GM10266 (cell line): ENCODE data around the gene SMYD3.

Experiments used
- DNase-seq: peaks from one replicate; pipeline ENCODE4 v3.0.0; 2012; ENCODE audit errors: extremely low spot score
- TF ChIP-seq, protein P1 (sequence below): IDR thresholded peaks from 2 replicates; pipeline ENCODE4 v1.5.1; 2012; ENCODE audit warnings: mild to moderate bottlenecking, low read depth; ENCODE audit not compliant: control insufficient read depth, insufficient read depth; ENCODE audit errors: missing control alignments

Gene SMYD3

DNA sequence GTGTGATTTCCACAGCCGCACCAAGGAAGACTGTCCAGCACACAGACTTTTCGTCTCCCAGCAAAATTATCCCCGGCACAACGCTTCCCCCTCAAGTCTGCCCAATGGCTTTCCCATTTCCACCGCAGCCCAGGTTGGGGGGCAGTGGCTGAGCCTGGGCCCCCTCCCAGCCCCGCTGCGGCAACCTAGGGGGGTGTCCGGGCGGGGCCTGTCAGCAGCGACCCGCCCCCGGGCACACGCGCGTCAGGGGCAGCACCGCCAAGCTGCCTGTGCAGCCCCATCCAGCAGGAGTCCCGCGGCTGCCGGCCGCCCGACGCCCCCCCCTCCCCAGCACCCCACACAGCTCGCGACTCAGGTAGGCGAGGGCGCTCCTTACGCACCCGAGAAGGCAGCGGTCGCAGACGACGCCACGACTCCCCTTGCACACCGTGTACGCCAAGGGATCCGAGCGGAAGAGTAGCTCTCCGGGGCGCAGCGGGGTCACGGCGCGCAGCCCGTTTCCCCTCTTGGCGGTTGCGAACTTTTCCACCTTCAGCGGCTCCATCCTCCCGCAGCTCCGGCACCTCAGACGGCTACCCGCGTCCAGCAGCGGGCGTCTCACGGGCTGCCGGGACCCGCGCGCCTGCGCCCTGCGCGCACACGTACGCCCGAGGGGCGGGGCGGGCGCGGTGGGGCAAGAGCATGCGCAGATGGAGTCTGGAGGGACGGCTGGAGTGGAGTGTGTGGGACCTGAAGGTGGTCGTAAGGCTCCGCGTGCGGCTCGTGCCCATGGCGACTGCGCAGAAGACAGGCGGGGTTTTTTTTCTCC lies at the start of gene SMYD3:
Gene SMYD3, minus strand, starts transcription at position 606 of the 808 bp plus-strand sequence.
- TF ChIP-seq, protein P1, sequence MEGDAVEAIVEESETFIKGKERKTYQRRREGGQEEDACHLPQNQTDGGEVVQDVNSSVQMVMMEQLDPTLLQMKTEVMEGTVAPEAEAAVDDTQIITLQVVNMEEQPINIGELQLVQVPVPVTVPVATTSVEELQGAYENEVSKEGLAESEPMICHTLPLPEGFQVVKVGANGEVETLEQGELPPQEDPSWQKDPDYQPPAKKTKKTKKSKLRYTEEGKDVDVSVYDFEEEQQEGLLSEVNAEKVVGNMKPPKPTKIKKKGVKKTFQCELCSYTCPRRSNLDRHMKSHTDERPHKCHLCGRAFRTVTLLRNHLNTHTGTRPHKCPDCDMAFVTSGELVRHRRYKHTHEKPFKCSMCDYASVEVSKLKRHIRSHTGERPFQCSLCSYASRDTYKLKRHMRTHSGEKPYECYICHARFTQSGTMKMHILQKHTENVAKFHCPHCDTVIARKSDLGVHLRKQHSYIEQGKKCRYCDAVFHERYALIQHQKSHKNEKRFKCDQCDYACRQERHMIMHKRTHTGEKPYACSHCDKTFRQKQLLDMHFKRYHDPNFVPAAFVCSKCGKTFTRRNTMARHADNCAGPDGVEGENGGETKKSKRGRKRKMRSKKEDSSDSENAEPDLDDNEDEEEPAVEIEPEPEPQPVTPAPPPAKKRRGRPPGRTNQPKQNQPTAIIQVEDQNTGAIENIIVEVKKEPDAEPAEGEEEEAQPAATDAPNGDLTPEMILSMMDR: peak; percentile 32
- peak; percentile 92 for DNase-seq

DNA sequence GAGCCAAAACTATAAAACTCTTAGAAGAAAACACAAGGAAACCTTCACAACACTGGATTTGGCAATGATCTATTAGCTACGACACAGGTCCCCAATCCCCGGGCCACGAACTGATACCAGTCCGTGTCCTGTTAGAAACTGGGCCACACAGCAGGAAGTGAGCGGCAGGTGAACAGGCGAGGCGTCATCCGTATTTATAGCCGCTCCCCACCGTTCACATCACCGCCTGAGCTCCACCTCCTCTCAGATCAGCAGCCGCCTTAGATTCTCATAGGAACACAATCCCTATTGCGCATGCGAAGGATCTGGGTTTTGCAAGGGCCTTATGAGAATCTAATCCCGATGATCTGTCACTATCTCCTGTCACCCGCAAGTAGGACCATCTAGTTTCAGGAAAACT lies 47.1 kb upstream of the SMYD3 start:
- TF ChIP-seq, protein P1: no peak
- DNase-seq: no peak

DNA sequence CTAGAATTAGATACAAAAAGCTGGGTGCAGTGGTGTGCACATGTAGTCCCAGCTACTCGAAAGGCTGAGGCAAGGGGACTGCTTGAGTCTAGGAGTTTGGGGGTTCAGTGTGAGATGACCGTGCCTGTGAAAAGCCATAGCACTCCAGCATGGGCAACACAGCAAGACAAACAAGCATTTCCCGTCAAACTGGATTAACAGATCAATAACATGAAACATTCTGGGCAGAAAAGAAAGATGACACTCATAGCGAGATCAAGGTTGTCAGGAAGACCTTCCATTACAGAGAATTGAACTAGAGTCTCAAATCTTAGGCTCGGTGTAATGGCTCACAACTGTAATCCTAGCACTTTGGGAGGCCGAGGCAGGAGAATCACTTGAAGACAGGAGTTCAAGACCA lies 45.0 kb upstream of the SMYD3 start:
- no peak for DNase-seq
- TF ChIP-seq, protein P1: no peak

DNA sequence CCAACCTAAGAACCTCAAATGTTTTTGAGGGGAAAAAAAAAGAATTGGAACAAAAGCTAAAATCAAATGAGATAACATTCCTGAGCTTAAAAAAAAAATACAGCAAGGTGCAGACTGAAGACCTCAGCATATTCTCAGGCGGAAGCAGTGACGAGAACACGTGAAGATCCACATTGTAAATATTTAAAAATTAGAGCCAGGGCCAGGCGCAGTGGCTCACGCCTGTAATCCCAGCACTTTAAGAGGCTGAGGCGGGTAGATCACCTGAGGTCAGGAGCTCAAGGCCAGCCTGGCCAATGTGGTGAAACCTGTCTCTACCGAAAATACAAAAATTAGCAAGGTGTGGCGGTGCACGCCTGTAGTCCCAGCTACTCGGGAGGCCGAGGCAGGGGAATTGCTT lies 43.3 kb upstream of the SMYD3 start:
- TF ChIP-seq, protein P1: no peak
- no peak for DNase-seq

DNA sequence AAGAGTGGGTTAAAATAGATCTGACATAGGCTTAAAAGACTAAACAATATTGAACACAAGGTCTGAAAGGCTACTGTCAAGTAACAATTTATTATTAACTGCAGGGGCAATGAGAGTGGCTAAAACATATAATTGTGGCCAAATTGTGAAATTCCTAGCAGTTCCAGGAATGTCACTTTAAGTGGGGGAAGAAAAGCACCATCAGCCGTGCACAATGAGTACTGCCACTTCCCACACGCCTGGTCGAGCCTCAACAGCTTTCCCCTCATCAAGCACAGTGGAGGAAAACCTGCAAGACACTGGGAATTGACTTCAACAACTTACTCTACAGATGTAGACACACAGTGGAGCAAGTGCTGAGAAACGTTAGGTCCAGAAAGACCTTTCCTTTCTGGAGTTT lies 42.6 kb upstream of the SMYD3 start:
- TF ChIP-seq, protein P1: no peak

DNA sequence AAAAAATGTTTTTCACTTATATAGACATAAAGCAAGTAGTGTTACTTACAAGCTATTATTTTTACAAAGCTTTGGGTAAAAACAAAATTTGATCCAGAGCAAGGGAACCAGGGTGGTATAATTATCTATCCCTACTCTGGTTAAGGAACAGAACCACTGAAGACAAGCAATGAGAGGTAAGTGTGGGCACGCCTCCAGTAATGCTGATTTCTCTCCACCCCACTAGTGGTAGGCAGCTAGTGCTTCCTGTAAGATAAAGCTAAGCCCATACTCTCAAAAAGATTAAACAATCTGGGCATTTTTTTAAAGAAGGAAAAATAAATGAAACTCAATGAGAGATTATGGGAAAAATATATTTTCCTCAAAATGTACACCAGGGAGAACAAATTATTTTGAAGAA lies 36.9 kb upstream of the SMYD3 start:
- TF ChIP-seq, protein P1: no peak
- no peak for DNase-seq

More for the DNA sequence above, 42.6 kb upstream of the SMYD3 start:
- DNase-seq: no peak

DNA sequence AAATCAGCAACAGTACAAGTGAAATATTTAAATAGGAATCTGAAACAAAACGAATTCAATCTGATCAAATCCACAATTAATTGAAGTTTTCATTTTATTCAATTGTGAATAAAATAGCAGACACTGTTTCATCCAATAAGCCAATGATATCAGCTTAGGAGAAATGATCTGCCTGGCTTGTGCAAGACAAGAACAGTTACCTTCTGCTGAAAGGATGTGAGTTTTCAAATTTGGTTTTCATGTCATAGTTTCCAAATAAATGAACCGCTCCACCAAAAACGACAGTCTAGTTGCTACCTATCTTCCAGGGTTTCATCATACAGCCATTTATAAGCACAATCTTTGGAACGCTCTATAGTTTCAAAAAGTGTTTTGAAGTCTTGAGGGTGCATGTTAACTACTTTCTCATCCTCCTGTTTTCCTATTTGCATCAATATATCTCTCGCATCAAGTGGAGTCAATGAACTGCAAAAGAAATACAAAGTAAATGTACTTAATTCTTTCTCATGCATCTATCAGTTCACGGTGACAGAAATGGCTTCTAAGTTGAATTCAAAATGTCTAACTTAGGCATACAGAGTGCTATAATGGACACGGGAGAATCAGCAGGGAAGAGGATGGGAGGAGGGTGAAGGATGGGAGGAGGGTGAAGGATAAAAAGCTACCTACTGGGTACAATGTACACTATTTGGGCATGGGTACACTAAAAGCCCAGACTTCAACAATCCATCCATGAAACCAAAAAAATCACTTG lies 33.8 kb upstream of the SMYD3 start:
- TF ChIP-seq, protein P1: no peak
- no peak for DNase-seq
